HG02943 (cell line): ENCODE data around the gene FAM209A.
"Not testable (repeated sequence)": the region's sequence is repeated elsewhere in the genome, so short reads cannot be mapped to it uniquely, and the experiment has no call there.

Experiments
- ATAC-seq: cut with Tn5 transposase; IDR thresholded peaks from one replicate; pipeline ENCODE4 v1.9.1; 2021; ENCODE audit warnings: mild to moderate bottlenecking, low read depth, moderate library complexity; ENCODE audit not compliant: unreplicated experiment

Gene FAM209A

DNA sequence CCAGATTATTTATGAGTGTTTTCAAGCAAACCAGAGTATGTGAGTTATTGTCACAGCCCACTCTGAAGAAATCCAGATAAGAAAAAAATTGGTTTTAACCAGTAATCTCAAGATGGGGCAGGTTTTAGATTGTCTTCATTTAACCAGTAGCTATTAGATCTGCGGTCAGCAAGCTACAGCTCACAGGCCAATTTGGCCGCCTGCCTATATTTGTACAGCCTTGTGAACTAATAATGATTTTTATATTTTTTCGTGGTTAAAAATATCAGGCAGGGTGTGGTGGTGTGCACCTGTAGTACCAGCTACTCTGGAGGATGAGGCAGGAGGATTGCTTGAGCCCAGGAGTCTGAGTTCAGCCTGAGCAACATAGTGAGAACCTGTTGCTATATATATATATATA, 13.5 kb downstream of the FAM209A start:
- no peak for ATAC-seq

DNA sequence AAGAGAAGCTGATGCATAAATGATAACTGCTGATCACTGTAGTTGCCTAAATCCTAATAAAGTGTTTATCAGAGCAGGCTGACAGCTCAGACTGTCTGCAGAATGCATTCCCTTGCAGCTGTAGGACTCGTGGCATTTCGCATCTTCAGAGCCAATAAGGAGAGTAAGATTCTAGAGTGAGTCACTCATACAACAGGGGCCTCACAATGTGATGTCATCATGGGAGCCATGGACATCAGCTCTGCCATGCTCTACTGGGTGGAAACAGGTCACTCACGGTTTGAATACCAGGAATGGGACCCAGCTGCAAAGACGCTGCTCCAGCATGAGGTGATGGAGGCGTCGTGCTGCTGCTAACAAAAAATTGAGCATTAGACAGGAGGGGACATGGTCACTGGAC, 15.9 kb downstream of the FAM209A start:
- no peak for ATAC-seq

DNA sequence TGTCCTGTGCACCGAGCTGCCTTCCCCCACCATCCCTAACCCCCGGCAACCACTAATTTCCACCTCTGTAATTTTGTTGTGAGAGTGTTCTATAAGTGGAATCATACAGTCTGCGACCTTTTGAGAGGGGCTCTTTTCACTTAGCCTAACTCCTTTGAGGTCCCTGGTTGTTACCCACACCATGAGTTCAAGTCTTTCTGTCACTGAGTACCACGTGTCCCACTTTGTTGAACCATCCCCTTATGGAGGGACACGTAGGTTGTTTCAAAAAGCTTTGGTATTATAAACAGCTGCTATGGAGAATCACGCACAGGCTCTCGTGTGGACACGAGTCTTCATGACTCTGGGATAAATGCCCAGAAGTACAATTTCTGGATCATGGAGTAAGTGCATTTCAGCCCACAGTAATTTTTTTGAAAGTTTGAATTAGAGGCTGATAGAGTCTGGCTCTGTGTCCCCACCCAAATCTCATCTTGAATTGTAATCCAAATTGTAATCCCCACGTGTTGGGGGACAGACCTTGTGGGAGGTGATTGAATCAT, 18.0 kb downstream of the FAM209A start:
- no peak for ATAC-seq

DNA sequence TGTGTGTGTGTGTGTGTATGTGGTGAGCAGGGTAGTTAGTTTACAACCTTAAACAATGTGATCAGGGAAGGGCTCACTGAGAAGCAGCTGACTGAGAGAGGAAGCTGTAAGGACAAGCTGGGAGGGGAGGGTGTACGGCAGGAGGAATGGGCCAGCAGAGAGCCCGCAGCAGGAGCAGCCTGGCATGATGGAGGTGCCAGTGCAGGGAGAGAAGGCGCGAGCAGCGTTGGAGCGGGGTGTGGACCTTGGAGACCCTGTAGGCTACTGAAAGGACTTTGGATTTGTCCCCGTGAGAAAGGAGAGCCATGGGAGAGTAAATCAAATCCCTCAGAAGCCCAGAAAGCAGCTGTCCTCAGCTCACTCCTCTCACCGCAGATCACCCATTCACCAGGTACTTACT, 27.0 kb downstream of the FAM209A start:
- no peak for ATAC-seq

DNA sequence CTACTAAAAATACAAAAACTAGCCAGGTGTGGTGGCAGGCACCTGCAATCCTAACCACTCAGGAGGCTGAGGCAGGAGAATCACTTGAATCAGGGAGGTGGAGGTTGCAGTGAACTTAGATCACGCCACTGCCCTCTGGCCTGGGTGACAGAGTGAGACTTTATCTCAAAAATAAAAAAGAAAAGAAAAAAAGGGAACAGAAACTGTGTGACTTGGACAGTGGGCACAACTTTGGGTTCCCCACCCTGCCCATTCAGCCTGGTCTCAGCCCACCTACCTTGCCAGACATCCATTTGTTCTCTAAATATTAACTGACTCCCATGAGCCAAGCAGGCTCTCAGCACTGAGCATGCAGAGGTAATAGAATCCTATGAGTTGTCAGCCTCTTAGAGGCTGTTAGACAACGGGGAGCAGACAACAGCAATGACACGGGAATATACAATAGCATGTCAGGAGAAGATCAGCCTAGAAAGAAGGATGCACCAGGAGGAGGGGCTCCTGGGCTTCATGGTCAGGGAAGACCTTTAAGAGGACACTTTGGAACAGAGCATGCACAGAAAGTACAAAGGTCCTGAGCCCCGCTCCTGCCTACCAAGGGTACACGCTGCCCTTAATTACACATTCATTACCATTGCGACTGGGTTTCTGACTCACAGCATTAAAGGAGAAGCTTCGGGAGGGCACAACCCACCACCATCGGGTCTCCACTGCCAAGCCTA, 28.5 kb downstream of the FAM209A start:
- ATAC-seq = peak; percentile 52

DNA sequence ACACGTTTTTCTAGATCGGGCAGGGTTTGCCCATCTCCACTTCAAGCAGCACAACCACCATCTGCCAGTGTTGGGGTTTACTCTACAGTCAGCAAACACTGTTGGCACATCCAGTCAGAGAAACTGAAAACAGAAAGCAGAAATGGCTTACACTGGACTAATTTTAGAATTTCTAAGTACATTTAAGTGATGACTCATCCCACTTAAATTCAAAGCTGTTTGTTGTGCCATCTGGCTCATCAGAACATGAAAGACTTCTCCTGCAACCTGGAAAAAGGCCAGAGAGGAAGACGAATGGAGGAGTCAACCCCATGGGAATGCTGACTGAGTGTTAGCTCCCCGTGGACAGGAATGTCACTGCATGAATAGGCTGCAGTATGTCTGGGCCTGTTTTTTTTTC, 30.3 kb downstream of the FAM209A start:
- ATAC-seq = peak; percentile 80

DNA sequence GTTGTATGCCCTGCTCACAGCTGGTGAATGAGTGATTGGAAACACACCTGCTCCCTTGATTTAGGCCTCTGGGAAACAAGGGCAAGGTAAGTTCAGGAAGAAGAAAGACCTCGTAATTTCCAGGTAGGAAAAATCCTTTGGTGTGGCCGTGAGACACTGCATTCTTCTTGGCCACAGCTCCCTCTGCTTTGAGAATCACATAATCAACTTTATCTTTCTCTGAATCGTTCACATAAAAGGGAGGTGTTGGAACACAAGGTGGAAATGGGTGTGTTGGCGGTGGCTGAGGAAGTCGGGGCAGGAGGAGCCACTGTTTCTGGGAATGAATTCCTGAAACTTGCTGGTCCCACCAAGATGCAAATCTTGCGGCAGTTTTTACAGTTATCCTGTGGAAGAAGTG, 34.4 kb downstream of the FAM209A start:
- no peak for ATAC-seq

DNA sequence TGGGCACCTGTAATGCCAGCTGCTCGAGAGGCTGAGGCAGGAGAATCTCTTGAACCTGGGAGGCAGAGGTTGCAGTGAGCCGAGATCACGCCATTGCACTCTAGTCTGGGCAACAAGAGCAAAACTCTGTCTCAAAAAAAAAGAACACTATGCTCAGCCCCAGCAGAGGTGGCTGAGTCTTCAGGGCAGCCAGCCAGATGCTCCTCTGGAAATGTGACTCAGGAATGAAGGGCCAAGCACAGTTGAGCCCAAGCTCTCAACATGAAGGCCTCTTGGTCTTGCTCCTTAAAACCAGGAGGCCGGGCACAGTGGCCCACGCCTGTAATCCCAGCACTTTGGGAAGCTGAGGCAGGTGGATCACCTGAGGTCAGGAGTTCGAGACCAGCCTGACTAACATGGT, 40.0 kb downstream of the FAM209A start:
- not testable (repeated sequence) for ATAC-seq

DNA sequence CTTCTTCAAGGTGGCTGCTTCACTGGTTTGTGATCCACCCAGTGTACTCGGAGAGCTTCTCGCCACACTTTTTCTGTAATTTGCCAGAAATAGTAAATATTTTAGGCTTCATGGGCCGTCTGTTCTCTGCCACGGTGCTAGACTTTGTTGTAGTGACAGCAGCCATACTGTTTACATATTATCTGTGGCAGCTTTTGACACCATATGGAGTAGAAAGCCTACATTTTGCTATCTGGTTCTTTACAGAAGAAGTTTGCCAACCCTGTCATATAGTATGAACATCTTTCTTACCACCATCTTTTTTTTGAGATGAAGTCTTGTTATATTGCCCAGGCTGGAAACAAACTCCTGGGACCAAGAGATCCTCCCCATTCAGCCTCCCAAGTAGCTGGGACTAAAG, 41.0 kb downstream of the FAM209A start:
- no peak for ATAC-seq

DNA sequence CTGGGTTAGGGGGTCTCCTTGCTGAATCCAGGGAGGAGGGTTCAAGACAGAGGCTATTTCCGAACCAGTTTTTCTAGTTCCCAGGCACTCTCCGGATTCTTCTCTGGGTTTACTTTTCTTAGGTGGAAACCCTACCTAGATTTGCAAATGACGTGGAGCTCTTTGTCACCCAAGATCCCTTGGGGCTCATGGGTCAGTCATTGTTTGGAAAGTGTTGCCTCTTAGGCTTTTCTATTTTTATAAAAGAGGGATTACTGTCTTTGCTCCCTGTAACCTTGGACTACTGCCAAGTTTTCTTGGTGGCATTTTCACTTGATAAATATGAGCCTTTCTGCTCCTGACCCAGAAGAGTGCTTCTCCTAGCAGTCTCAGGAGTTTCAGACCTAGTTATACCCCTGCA, 42.1 kb downstream of the FAM209A start:
- ATAC-seq = no peak

DNA sequence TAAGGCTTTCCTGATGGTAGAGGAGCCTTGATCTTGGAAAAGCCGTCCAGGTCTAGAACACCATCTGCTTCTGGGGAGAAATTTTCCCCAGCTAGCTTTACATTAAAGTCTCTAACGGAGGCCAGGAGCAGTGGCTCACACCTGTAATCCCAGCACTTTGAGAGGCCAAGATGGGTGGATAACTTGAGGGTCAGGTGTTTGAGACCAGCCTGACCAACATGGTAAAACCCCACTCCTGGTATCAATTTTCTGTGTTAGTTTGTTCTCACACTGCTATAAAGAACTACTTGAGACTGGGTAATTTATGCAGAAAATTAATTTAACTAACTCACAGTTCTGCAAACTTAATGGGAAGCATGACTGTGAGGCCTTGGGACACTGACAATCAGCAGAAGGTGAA, 46.3 kb downstream of the FAM209A start:
- no peak for ATAC-seq

DNA sequence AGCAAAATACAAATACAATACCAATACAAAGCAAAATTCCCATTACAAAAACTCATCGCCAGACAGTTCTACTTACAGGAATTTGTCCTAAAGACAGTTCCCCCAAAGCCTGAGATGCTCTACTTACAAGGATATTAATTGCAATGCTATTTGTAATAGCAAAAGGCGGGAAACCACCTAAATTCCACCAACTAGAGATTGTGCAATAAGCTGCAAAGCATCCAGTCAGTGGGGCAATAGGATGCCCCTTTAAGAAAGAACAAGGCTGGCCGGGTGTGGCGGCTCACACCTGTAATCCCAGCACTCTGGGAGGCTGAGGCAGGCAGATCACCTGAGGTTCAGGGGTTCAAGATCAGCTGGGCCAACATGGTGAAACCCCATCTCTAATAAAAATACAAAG, 47.6 kb downstream of the FAM209A start:
- ATAC-seq = no peak

DNA sequence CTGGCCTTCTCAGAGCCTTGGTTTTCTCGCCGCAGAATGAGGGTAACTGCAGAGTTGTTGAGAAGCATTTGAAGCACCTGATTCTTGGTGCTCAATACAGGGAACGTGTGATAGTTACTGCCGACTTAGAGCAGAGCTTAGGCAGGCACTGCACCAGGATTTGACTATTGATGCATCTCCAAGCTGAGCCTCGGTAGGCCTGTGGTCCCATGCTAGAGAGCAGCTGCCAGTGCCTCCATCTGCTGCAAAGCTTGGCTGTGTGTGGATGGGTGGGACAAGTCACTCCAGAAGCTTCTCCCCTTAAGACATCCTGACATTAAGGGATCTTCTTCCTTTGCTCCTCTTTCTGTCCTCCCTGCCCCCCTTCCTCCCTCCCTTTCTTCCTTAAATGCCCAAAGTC, 49.4 kb downstream of the FAM209A start:
- no peak for ATAC-seq

DNA sequence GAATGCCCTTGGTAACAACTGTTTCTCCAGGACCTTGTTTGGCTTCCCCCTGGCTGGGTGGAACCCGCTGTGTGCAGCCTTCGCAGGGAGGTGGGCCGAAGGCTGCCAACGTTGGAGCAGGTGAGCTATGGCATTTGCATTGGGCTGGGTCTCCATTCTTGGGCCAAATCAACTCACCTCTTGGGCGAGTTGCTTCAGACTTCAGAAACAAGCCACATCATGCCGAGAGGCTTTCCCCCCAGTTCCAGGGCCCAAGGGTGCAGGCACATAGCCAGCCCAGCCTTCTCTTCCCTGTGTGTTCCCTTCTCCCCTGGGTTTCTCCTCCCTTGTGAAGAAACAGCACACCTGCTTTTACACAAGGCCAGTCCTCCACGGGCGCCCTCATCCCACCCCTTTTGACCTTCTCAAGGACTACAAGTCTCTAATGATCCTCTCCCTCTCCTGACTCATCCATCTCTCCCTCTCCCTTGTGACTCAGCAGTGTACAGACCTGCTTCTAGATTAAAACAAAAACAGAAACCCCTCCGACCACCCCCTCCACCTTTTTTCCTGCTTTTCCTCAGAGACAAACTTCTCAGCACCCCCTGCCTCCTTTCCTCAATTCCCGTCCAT, 50.1 kb downstream of the FAM209A start:
- no peak for ATAC-seq

DNA sequence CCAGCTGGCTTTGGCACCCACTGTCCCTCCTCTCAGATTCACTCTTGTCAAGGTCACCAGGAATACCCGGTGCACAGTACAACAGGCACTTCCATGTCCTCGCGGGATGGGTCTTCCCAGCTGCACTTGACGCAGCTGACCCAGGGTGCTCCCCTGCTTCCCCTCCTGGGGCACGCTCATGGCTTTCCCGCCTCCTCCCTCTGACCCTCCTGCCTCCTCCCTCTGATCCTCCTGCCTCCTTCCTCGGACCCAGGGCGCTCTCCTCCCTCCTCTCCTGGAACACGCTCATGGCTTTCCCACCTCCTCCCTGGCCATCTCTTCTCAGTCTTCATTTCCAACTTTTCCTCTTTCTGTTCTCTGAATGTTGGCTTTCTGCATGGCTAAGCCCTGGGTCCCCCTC, 50.6 kb downstream of the FAM209A start:
- no peak for ATAC-seq
